ENCODE results near the gene GALR2. TPM values are rescaled to one million over a fixed set of nuclear protein-coding genes. Genes with fewer than 3 reads are reported as not detected.
"Not testable (repeated sequence)": the region's sequence is repeated elsewhere in the genome, so short reads cannot be mapped to it uniquely, and the experiment has no call there.

The GALR2 gene
- polyA plus RNA-seq, 2 of the 4 experiments (the other 2 are of a cell fraction): 0.32 to 0.44 TPM

DNA sequence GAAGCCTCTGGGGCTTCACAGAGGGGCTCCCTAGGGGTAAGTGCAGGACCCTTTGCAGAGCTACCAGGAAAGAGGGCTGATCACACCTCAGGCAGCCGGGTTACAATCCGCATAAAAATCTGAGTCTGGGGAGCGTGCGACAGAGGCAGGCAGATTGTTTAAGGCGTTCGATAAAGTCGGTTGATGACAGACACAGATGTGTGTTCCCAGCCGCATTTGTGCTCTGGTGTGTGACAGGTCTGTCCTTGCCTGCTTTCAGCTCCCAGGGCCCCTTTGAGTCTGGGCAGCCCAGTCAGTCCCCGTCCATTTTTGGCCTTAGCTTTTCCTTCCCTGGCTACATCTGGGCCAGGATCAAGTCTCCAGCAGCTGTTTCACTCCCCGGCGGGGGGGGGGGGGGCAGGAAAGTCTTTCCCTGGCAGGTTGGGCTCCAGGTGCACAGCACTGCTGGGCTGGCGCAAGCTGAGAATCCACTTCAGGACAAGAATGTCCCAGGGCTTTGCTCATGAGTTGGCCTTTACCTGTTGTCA is 3.1 kb downstream of the GALR2 start:
- DNase-seq (ENCODE audit: low read depth in 1 of 2, low spot score in 1 of 2): peak in 1 of 2 experiments; percentile 54
- no peak for ATAC-seq
- FAIRE-seq: no peak
- CTCF ChIA-PET: interaction anchor here (1.8 to 4.4 kb wide), 2 partner anchors 11 to 63 kb away, joined by 5 to 15 read pairs; no protein-coding TSS in a partner anchor
- TF ChIP-seq, protein P1, sequence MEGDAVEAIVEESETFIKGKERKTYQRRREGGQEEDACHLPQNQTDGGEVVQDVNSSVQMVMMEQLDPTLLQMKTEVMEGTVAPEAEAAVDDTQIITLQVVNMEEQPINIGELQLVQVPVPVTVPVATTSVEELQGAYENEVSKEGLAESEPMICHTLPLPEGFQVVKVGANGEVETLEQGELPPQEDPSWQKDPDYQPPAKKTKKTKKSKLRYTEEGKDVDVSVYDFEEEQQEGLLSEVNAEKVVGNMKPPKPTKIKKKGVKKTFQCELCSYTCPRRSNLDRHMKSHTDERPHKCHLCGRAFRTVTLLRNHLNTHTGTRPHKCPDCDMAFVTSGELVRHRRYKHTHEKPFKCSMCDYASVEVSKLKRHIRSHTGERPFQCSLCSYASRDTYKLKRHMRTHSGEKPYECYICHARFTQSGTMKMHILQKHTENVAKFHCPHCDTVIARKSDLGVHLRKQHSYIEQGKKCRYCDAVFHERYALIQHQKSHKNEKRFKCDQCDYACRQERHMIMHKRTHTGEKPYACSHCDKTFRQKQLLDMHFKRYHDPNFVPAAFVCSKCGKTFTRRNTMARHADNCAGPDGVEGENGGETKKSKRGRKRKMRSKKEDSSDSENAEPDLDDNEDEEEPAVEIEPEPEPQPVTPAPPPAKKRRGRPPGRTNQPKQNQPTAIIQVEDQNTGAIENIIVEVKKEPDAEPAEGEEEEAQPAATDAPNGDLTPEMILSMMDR (IDR thresholded peaks at IDR 0.05): no peak
- TF ChIP-seq RFX5 (IDR thresholded peaks at IDR 0.05): no peak
- H3K4me3 ChIP-seq: no peak overlapping the region
- POLR2A ChIA-PET: interaction anchor here (0.6 kb wide), 1 partner anchor 263 kb away, joined by 3 read pairs; no protein-coding TSS in a partner anchor
- peaks cover 18% of the 10 kb centered on the region for H3K4me1 ChIP-seq
- H3K9me3 ChIP-seq: no peaks in the 10 kb centered on the region
- 51% methylated on average over 12 of the region's 12 CpGs for WGBS (ENCODE audit: missing lambda C conversion rate)
- H3K27ac ChIP-seq: no peak overlapping the region
- H3K4me2 ChIP-seq: no peak overlapping the region

DNA sequence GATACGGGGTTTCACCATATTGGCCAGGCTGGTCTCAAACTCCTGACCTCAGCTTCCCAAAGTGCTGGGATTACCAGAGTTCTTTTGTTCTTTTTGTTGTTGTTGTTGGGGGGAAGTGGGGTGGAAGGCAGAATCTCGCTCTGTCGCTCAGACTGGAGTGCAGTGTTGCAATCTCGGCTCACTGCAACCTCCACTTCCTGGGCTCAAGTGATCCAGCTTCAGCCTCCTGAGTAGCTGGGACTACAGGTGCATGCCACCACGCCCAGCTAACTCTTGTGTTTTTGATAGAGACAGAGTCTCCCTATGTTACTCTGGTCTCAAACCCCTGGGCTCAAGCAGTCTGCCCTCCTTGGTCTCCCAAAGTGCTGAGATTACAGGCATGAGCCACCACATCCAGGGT is 3.8 kb downstream of the GALR2 start:
- FAIRE-seq; DNase-seq (ENCODE audit: low read depth in 1 of 2, low spot score in 1 of 2): not testable (repeated sequence)

DNA sequence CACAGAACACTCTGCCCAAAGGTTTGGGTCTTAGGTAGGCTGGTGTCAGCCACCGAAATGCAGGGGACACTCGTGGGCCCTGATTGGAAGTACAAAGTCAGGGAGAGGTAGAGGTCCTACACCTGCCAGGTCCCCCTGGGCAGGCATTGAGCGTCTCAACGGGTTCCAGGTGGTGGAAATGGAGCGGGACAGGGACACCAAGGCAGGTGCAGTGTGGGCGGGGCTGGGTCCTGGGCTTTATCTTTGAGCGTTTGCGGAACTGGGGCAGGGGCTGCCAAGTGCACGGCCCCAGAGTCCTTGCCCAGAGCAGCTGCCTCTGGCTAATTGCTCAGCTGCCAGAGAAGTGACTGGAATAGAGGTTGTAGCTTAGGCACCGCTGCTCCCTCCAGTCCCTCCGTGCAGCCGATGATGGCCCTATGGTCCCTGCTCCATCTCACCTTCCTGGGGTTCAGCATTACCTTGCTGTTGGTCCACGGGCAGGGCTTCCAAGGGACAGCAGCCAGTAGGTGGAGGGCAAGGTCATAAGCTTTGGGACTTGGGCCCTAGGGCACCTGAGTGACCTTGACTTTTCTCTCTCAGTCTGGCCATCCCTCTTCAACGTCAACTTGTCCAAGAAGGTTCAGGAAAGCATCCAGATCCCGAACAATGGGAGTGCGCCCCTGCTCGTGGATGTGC is 4.4 kb downstream of the GALR2 start, which contains the start of gene ZACN:
ZACN (plus strand) TSS at position 323 of the 675 bp plus-strand sequence; CDS start at position 406, 83 bp downstream.
- ATAC-seq (peak in 1 of 2 experiments; percentile 1; a peak in 3 of 6 replicates), DNase-seq (ENCODE audit: low read depth in 1 of 2, low spot score in 1 of 2) (no peak), FAIRE-seq (no peak)
- no peak for TF ChIP-seq ZSCAN20 (CRISPR knock-in tag; IDR thresholded peaks at IDR 0.05)
- no peak for TF ChIP-seq SMC3 (IDR thresholded peaks at IDR 0.05)
- TF ChIP-seq EP300 (IDR thresholded peaks at IDR 0.05): no peak
- no peak for TF ChIP-seq CBX8 (IDR thresholded peaks at IDR 0.05)
- no peak for TF ChIP-seq TFCP2L1 (CRISPR knock-in tag; IDR thresholded peaks at IDR 0.05)
- no peak for TF ChIP-seq SREBF2 (IDR thresholded peaks at IDR 0.05)
- TF ChIP-seq, protein P2, sequence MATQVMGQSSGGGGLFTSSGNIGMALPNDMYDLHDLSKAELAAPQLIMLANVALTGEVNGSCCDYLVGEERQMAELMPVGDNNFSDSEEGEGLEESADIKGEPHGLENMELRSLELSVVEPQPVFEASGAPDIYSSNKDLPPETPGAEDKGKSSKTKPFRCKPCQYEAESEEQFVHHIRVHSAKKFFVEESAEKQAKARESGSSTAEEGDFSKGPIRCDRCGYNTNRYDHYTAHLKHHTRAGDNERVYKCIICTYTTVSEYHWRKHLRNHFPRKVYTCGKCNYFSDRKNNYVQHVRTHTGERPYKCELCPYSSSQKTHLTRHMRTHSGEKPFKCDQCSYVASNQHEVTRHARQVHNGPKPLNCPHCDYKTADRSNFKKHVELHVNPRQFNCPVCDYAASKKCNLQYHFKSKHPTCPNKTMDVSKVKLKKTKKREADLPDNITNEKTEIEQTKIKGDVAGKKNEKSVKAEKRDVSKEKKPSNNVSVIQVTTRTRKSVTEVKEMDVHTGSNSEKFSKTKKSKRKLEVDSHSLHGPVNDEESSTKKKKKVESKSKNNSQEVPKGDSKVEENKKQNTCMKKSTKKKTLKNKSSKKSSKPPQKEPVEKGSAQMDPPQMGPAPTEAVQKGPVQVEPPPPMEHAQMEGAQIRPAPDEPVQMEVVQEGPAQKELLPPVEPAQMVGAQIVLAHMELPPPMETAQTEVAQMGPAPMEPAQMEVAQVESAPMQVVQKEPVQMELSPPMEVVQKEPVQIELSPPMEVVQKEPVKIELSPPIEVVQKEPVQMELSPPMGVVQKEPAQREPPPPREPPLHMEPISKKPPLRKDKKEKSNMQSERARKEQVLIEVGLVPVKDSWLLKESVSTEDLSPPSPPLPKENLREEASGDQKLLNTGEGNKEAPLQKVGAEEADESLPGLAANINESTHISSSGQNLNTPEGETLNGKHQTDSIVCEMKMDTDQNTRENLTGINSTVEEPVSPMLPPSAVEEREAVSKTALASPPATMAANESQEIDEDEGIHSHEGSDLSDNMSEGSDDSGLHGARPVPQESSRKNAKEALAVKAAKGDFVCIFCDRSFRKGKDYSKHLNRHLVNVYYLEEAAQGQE (IDR thresholded peaks at IDR 0.05): no peak
- TF ChIP-seq ZNF302 (CRISPR knock-in tag; IDR thresholded peaks at IDR 0.05): no peak
- no peak for TF ChIP-seq NR3C1 (IDR thresholded peaks at IDR 0.05)
- TF ChIP-seq CHD4 (IDR thresholded peaks at IDR 0.05; ENCODE audit: borderline replicate concordance): no peak
- TF ChIP-seq, protein P3, sequence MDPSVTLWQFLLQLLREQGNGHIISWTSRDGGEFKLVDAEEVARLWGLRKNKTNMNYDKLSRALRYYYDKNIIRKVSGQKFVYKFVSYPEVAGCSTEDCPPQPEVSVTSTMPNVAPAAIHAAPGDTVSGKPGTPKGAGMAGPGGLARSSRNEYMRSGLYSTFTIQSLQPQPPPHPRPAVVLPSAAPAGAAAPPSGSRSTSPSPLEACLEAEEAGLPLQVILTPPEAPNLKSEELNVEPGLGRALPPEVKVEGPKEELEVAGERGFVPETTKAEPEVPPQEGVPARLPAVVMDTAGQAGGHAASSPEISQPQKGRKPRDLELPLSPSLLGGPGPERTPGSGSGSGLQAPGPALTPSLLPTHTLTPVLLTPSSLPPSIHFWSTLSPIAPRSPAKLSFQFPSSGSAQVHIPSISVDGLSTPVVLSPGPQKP (IDR thresholded peaks at IDR 0.05; ENCODE audit: low read depth, low read length): no peak
- TF ChIP-seq RARB (CRISPR knock-in tag; IDR thresholded peaks at IDR 0.05): no peak
- no peak for TF ChIP-seq FOSL2 (IDR thresholded peaks at IDR 0.05)
- no peak for TF ChIP-seq FOSL2 (CRISPR knock-in tag; IDR thresholded peaks at IDR 0.05)
- TF ChIP-seq JUNB (IDR thresholded peaks at IDR 0.05): no peak
- TF ChIP-seq HOXB13 (CRISPR knock-in tag; IDR thresholded peaks at IDR 0.05; ENCODE audit: low read depth): no peak
- TF ChIP-seq, protein P4, sequence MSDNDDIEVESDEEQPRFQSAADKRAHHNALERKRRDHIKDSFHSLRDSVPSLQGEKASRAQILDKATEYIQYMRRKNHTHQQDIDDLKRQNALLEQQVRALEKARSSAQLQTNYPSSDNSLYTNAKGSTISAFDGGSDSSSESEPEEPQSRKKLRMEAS (IDR thresholded peaks at IDR 0.05): no peak
- TF ChIP-seq RFX5 (IDR thresholded peaks at IDR 0.05): no peak
- TF ChIP-seq HOXB5 (CRISPR knock-in tag; IDR thresholded peaks at IDR 0.05): no peak
- no peak for TF ChIP-seq CEBPB (IDR thresholded peaks at IDR 0.05)
- Histone ChIP-seq H3K4me2 (no peak within 1 kb of the TSS), H3K27ac (no peak within 1 kb of the TSS; a peak in 1 of 6 replicates), H3K9me3 (no peaks in the 10 kb centered on the region), H3K4me3 (no peak within 1 kb of the TSS), H3K4me1 (peaks cover 18% of the 10 kb centered on the region)
- CTCF ChIA-PET: interaction anchor here (0.8 to 4.4 kb wide), 6 partner anchors 10 to 74 kb away, joined by 3 to 15 read pairs (median 4); no protein-coding TSS in a partner anchor
- 50% methylated on average over 17 of the region's 17 CpGs for WGBS (ENCODE audit: missing lambda C conversion rate)
- POLR2A ChIA-PET: interaction anchor here (0.8 to 1.2 kb wide), 2 partner anchors 17 to 24 kb away, joined by 4 to 5 read pairs; partner anchors contain the start of gene EXOC7

More for the DNA sequence above, 3.8 kb downstream of the GALR2 start:
- not testable (repeated sequence) for H3K27ac ChIP-seq, H3K4me3 ChIP-seq, H3K4me2 ChIP-seq, H3K9me3 ChIP-seq, ATAC-seq
- peaks cover 18% of the 10 kb centered on the region for H3K4me1 ChIP-seq
- CTCF ChIA-PET: interaction anchor here (1.8 to 4.4 kb wide), 3 partner anchors 10 to 64 kb away, joined by 5 to 15 read pairs (median 5); no protein-coding TSS in a partner anchor
- TF ChIP-seq CEBPB (IDR thresholded peaks at IDR 0.05): 0 out of 4 replicates have a peak, but pooled peaks of 1 of the 2 experiments have one; percentile 19
- POLR2A ChIA-PET: interaction anchor here (0.6 kb wide), 1 partner anchor 263 kb away, joined by 3 read pairs; no protein-coding TSS in a partner anchor
- 44% methylated on average over 5 of the region's 5 CpGs for WGBS (ENCODE audit: missing lambda C conversion rate)

All from A549 (cell line).